Small intestine (tissue), 7 donors: ENCODE data around the gene UNC13D. TPM values are rescaled to one million over a fixed set of nuclear protein-coding genes. Genes with fewer than 3 reads are reported as not detected.

Experiments
- DNase-seq, 2 donors: peaks; one replicate each; pipeline versions ENCODE4 v3.0.0 to v3.0.0-alpha.2; 2013
- FAIRE-seq: peaks from 2 replicates; lab custom pipeline; 2012; peaks lifted over from hg19 to GRCh38; lab: Jason Lieb, UNC
- H3K27ac ChIP-seq, 3 donors: one replicate each; pipeline ENCODE4 v1.5.1; 2013; ENCODE audit warnings: low read length in 2 of 3, mild to moderate bottlenecking in 2 of 3, control low read depth in 1 of 3, inconsistent platforms in 1 of 3, low read depth in 1 of 3, moderate library complexity in 1 of 3
- H3K27me3 ChIP-seq, 3 donors: one replicate each; pipeline ENCODE4 v1.6.1; 2013; ENCODE audit warnings: low read length in 3 of 3, inconsistent platforms in 1 of 3; ENCODE audit not compliant: control insufficient read depth in 3 of 3, insufficient read depth in 3 of 3
- H3K36me3 ChIP-seq, 3 donors: one replicate each; pipeline ENCODE4 v1.6.1; 2013; ENCODE audit warnings: low read length in 3 of 3, inconsistent platforms in 1 of 3, low read depth in 1 of 3, mild to moderate bottlenecking in 1 of 3, moderate library complexity in 1 of 3; ENCODE audit not compliant: control insufficient read depth in 3 of 3, insufficient read depth in 2 of 3
- H3K4me1 ChIP-seq, 3 donors: one replicate each; pipeline ENCODE4 v1.6.1; 2013; ENCODE audit warnings: low read length in 2 of 3, inconsistent platforms in 1 of 3, low read depth in 1 of 3, mild to moderate bottlenecking in 1 of 3, moderate library complexity in 1 of 3; ENCODE audit not compliant: control insufficient read depth in 3 of 3, insufficient read depth in 2 of 3
- H3K4me3 ChIP-seq, 3 donors: one replicate each; pipeline ENCODE4 v1.5.1; 2013; ENCODE audit warnings: low read length in 3 of 3, control low read depth in 1 of 3, inconsistent platforms in 1 of 3, low read depth in 1 of 3, mild to moderate bottlenecking in 1 of 3, moderate library complexity in 1 of 3
- H3K9me3 ChIP-seq, 2 donors: one replicate each; pipeline ENCODE4 v1.6.1; 2013; ENCODE audit warnings: low read depth in 1 of 2, low read length in 1 of 2; ENCODE audit not compliant: control insufficient read depth in 2 of 2, insufficient read depth in 1 of 2
- WGBS, 3 donors: extraction: QIAGEN DNeasy Blood & Tissue Kit; methylation state at CpG; one replicate each; pipeline ENCODE4 v1.1.7; 2013; 5-methylcytosine and 5-hydroxymethylcytosine counted together
- polyA plus RNA-seq, 4 donors: library from polyadenylated mRNA; stranded (reverse) in 3 of 4; unstranded in 1 of 4; fragments of 200-250 nt in 3 of 4; fragments of 120-200 nt in 1 of 4; gene quantifications; one replicate each; pipeline versions ENCODE4 v1.2.1 to v1.2.3, GENCODE V29; 2013
- donor health status: healthy with polysubstance abuse.
- donor health status: control.
- donor health status: control.
- donor health status: Bipolar disorder and iron deficiency.
- donor health status: healthy.

UNC13D gene
- polyA plus RNA-seq, 4 donors: 8.1 to 40.3 (median 12.6) TPM

DNA sequence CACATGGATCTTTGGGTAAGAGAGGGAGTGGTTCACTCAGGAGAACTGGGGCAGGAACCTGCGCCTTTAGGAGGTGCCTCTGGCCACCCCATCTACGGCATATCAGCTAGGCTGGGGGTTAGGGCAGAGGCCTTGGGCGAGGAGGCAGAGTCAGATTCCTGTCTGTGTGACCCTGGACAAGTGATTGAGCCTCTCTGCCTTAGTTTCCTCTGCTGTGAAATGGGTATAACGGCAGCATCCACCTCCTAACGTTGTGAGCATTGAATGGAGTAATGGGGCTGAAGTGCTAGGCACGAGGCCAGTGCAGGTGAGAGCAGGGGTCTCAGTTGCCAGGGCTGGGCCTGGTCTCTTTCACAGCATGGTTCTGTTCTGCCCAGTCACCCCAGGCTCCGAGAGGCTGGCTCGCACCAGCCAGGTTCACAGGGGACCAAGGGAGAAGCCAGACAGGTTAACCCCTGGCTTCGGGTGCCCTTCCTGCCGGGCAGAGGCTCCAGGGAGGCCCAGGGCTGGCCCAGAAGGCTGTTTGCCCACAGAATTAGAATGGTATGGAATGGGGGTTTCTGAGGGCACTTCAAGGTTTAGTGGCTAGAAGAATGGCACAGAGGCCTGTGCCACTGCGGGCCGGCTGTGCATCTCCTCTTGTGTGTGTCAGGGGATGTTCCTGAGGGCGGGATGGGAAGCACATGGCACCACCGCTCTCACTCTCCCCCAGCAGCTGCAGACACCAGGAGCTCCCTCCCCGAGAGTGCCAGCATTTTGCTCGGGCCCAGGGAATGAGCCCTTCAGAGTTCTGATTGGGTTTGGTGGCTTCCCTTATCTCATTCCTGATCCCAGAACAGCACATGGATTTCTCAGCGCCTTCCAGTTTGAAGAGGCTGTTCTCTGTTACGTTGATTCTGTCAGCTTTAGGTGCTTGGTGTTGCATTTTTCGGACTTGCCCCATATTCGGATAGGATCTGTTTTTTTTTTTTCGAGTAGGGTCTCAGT is 23.8 kb downstream of the UNC13D start:
- no peaks in the 10 kb centered on the region for H3K9me3 ChIP-seq
- DNase-seq: no peak
- no peak overlapping the region for H3K4me3 ChIP-seq
- no peak overlapping the region for H3K27ac ChIP-seq
- 86 to 88% (median 87%) methylated on average over 21 of the region's 21 CpGs for WGBS, 3 donors
- no peaks in the 10 kb centered on the region for H3K4me1 ChIP-seq
- no peak for FAIRE-seq
- no peaks in the 10 kb centered on the region for H3K27me3 ChIP-seq
- peaks cover 14 to 100% (median 17%) of the 10 kb centered on the region in 3 donors for H3K36me3 ChIP-seq

DNA sequence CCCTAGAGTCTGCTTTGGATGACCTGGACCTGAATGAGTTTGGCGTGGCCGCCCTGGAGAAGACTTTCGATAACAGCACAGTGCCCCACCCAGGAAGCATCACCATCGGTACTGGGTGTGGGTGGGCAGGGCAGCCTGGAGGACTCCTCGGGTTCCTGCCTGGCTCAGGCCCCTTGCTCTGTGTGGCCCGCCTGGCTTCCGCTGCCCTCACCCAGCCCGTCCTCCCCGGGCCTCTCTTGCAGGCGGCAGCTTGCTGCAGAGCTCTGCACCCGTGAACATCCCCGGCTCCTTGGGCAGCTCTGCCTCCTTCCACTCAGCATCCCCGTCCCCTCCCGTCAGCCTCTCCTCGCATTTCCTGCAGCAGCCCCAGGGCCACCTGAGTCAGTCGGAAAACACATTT is 24.5 kb downstream of the UNC13D start:
- WGBS, 3 donors: 83 to 88% (median 86%) methylated on average over 16 of the region's 16 CpGs
- FAIRE-seq (no peak), DNase-seq (no peak)
- H3K36me3 ChIP-seq: peaks cover 14 to 100% (median 17%) of the 10 kb centered on the region in 3 donors
- H3K27ac ChIP-seq: no peak overlapping the region
- H3K4me3 ChIP-seq: no peak overlapping the region
- H3K27me3 ChIP-seq: no peaks in the 10 kb centered on the region
- no peaks in the 10 kb centered on the region for H3K9me3 ChIP-seq
- H3K4me1 ChIP-seq: no peaks in the 10 kb centered on the region

DNA sequence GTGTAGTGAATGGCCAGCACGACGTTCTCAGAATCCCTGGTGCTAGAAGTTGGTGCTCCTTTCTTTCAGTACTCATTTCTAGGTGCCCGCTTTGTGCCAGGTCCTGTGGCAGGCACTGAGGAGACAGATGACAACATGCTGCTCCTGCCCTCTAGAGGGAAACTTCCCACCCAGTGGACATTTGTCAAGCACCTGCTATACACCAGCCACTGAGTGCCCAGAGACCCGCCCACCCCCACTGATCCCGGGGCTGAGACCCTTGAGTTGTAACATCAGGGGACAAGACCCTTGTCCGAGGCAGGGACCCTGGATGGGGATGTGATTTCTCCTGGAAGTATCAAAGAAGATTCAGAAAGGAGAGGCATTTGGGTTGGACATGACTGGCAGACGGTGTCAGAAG is 25.1 kb downstream of the UNC13D start:
- WGBS, 3 donors: 86 to 90% (median 90%) methylated on average over 7 of the region's 7 CpGs
- no peak overlapping the region for H3K27ac ChIP-seq
- H3K4me1 ChIP-seq: no peaks in the 10 kb centered on the region
- DNase-seq: no peak
- H3K36me3 ChIP-seq: peaks cover 13 to 100% (median 17%) of the 10 kb centered on the region in 3 donors
- no peaks in the 10 kb centered on the region for H3K27me3 ChIP-seq
- H3K4me3 ChIP-seq: no peak overlapping the region
- no peak for FAIRE-seq
- no peaks in the 10 kb centered on the region for H3K9me3 ChIP-seq

DNA sequence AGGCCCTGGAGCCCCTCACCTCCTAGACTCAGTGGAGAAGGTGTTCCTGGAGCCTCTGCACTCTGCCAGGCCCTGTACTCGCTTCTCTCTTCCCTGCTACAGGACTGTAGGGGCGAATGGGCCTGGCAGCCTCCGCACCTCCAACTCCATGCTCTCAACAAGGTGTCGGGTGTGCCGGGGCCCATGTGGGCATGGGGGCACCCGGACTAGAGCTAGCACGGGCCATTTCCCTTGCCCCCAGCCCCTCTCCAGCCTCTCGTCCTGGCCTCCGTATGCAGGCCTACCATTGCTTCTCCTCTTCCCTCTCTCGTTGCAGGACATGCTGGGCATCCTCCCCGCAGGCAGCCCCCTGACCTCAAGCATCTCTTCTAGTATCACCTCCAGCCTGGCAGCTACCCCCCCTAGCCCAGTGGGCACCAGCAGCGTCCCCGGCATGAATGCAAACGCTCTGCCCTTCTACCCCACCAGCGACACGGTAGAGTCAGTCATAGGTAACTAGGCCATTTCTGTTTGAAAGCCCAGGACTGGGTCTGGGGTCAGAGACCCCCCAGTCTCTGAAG is 25.8 kb downstream of the UNC13D start:
- WGBS, 3 donors: 93 to 96% (median 95%) methylated on average over 16 of the region's 16 CpGs
- DNase-seq: no peak
- Histone ChIP-seq H3K4me1 (no peaks in the 10 kb centered on the region), H3K36me3 (peaks cover 10 to 100% (median 15%) of the 10 kb centered on the region in 3 donors), H3K27ac (no peak overlapping the region), H3K4me3 (no peak overlapping the region), H3K27me3 (no peaks in the 10 kb centered on the region), H3K9me3 (no peaks in the 10 kb centered on the region)
- FAIRE-seq: no peak

DNA sequence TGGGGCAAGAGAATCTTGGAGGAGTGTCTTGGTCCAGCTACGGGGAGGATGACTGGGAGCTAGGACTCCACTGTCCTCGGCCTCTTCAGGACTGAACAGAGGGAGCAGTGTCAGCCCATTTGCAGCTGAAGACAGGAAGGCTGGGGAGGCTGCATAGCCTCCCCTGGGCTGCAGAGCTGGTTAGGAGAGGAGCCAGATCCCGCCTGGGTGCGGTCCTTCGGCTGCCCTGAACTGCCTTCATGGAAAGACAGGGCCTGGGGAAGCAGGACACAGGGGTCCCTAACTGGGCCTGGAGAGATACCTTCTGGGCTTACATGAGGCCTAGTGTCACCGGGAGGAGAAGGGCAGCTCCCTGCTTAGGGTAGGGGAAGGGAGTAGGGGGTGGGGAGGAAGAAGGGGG is 26.6 kb downstream of the UNC13D start:
- no peak for FAIRE-seq
- H3K27ac ChIP-seq: no peak overlapping the region
- WGBS, 3 donors: 88 to 96% (median 93%) methylated on average over 5 to 6 of the region's 6 CpGs
- H3K36me3 ChIP-seq: peaks cover 6 to 100% (median 11%) of the 10 kb centered on the region in 3 donors
- DNase-seq: no peak
- H3K4me3 ChIP-seq: no peak overlapping the region
- no peaks in the 10 kb centered on the region for H3K4me1 ChIP-seq
- no peaks in the 10 kb centered on the region for H3K9me3 ChIP-seq
- no peaks in the 10 kb centered on the region for H3K27me3 ChIP-seq

DNA sequence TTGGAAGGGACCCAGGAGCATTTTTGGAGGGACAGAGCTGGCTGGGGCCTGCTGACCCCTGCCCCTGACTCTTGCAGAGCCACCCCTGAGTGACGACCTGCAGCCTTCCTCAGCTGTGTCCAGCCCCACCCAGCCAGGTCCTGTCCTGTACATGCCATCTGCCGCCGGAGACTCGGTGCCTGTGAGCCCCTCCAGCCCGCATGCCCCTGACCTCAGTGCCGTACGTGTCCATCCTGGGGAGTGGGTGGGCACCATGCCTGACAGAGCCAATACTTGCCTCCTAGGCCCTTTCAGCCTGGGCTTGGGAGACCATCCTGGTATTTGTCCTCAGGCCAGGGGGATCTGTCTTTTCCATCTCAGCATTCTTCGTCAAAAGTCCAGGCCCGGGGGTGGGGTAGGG is 27.5 kb downstream of the UNC13D start:
- H3K36me3 ChIP-seq: peaks cover 6 to 100% (median 11%) of the 10 kb centered on the region in 3 donors
- WGBS, 3 donors: 92 to 97% (median 93%) methylated on average over 9 of the region's 9 CpGs

DNA sequence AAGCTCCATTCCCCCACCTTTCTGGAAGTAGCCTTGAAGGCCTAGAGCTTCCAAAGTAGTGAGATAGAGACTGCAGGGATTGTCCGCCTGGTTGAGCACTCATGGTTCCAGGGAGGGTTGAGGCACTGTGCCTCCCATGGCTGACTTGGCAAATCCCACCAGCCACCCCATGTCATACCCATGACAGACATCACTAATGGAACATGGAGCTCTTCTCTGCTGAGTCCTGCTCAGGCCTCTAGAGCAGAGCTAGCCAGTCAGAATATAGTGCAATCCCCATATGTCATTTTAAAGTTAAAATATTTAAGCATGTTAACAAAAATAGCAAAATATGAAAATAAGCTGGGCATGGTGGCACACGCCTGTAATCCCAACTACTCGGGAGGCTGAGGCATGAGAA is 28.8 kb downstream of the UNC13D start:
- 96 to 99% (median 98%) methylated on average over 3 of the region's 3 CpGs for WGBS, 3 donors
- Histone ChIP-seq H3K36me3 (peaks cover 8 to 100% (median 10%) of the 10 kb centered on the region in 3 donors), H3K27me3 (no peaks in the 10 kb centered on the region), H3K4me3 (no peak overlapping the region), H3K9me3 (no peaks in the 10 kb centered on the region), H3K4me1 (no peaks in the 10 kb centered on the region), H3K27ac (no peak overlapping the region)
- FAIRE-seq (no peak), DNase-seq (no peak)

More for the DNA sequence above, 27.5 kb downstream of the UNC13D start:
- Histone ChIP-seq H3K4me1 (no peaks in the 10 kb centered on the region), H3K27ac (no peak overlapping the region), H3K27me3 (no peaks in the 10 kb centered on the region), H3K9me3 (no peaks in the 10 kb centered on the region), H3K4me3 (no peak overlapping the region)
- DNase-seq (no peak), FAIRE-seq (no peak)

DNA sequence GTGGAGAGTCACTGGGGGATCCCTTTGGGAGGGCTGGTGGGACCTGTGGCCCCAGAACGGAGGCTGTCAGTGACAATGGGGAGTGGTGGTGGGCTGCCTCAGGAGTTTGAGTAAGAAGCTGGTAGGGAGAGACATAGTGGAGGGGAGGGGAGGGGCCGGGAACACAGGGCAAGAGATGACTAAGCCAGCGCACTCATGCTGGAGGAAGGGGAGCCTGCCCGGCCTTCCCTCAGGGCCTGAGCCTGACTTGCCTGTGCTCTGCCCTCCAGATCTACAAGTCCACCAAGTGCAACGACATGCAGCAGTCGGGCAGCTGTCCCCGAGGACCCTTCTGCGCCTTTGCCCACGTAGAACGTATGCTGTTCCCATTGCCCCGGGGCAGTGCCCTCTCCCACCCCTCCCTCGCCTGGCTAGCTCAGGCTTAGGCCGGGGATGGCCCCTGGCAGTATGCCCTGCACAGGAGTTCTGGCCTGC is 29.3 kb downstream of the UNC13D start:
- Histone ChIP-seq H3K27ac (no peak overlapping the region), H3K4me1 (no peaks in the 10 kb centered on the region), H3K36me3 (peaks cover 7 to 100% (median 10%) of the 10 kb centered on the region in 3 donors), H3K27me3 (no peaks in the 10 kb centered on the region), H3K4me3 (no peak overlapping the region), H3K9me3 (no peaks in the 10 kb centered on the region)
- FAIRE-seq (no peak), DNase-seq (no peak)
- 92 to 95% (median 95%) methylated on average over 12 to 13 of the region's 13 CpGs for WGBS, 3 donors
